Suprapubic skin (tissue), 3 donors: ENCODE measurements around the gene SLC16A10.
"Not testable (repeated sequence)": the region's sequence is repeated elsewhere in the genome, so short reads cannot be mapped to it uniquely, and the experiment has no call there.

Experiments
- CTCF ChIP-seq, 2 donors: fragments of 200-600 bp in 1 of 2; fragments of 450-650 bp in 1 of 2; sonication (generic) in 1 of 2; IDR thresholded peaks; one replicate each; pipeline ENCODE4 v1.5.1; 2016 to 2019; ENCODE audit warnings: antibody characterized with exemption in 2 of 2, mild to moderate bottlenecking in 1 of 2, moderate library complexity in 1 of 2
- POLR2AphosphoS5 ChIP-seq, 3 donors: sonication (generic); formaldehyde crosslinking; IDR thresholded peaks; one replicate each; pipeline ENCODE4 v1.6.1; 2017; ENCODE audit warnings: antibody characterized with exemption in 3 of 3

GRCh38 chr6:111062860-111063259, 24.4 kb upstream of the SLC16A10 start:
- TF ChIP-seq POLR2AphosphoS5, CTCF (IDR thresholded peaks at IDR 0.05): not testable (repeated sequence)
